Karpas-422 (cell line): ENCODE results near the gene FAT4. TPM values are rescaled to one million over a fixed set of nuclear protein-coding genes. Genes with fewer than 3 reads are reported as not detected.

ENCODE experiments used
- DNase-seq: peaks from one replicate; pipeline ENCODE4 v3.0.0-alpha.2; 2015
- H2AFZ ChIP-seq: fragments of 200-600 bp; sonication (generic); 2 replicates; pipeline ENCODE4 v1.6.1; 2014; ENCODE audit warnings: antibody characterized with exemption, low read length, mixed read lengths
- H3K27ac ChIP-seq: fragments of 200-600 bp; sonication (generic); 2 replicates; pipeline ENCODE4 v1.5.1; 2014; ENCODE audit warnings: mild to moderate bottlenecking, low read length, moderate library complexity
- H3K27me3 ChIP-seq: fragments of 200-600 bp; sonication (generic); 2 replicates; pipeline ENCODE4 v1.6.1; 2014; ENCODE audit warnings: low read length, mixed read lengths
- H3K36me3 ChIP-seq: fragments of 200-600 bp; sonication (generic); 2 replicates; pipeline ENCODE4 v1.6.1; 2014; ENCODE audit warnings: low read length, mixed read lengths; ENCODE audit not compliant: insufficient read depth
- H3K4me1 ChIP-seq: fragments of 200-600 bp; sonication (generic); 2 replicates; pipeline ENCODE4 v1.6.1; 2014; ENCODE audit warnings: mild to moderate bottlenecking, low read length, mixed read lengths
- H3K4me2 ChIP-seq: fragments of 200-600 bp; sonication (generic); 2 replicates; pipeline ENCODE4 v1.6.1; 2014; ENCODE audit warnings: low read length, low read depth, mild to moderate bottlenecking; ENCODE audit not compliant: poor library complexity, severe bottlenecking
- H3K4me3 ChIP-seq: fragments of 200-600 bp; sonication (generic); 2 replicates; pipeline ENCODE4 v1.5.1; 2014; ENCODE audit warnings: mild to moderate bottlenecking, antibody characterized with exemption, low read length, mixed read lengths
- H3K79me2 ChIP-seq: fragments of 200-600 bp; sonication (generic); 2 replicates; pipeline ENCODE4 v1.6.1; 2014; ENCODE audit warnings: mild to moderate bottlenecking, low read length, mixed read lengths
- H3K9ac ChIP-seq: fragments of 200-600 bp; sonication (generic); 2 replicates; pipeline ENCODE4 v1.6.0; 2014; ENCODE audit warnings: low read length
- H3K9me2 ChIP-seq: fragments of 200-600 bp; sonication (generic), shearing (Covaris generic); replicated peaks from 2 replicates; pipeline ENCODE4 v1.6.0; 2014; ENCODE audit warnings: mild to moderate bottlenecking, low read length, moderate library complexity; ENCODE audit not compliant: insufficient read depth
- H3K9me3 ChIP-seq: fragments of 300-700, 200-600 bp; sonication (generic); 2 replicates; pipeline ENCODE4 v1.6.1; 2014; ENCODE audit warnings: low read length, mixed read lengths
- H4K20me1 ChIP-seq: fragments of 200-600 bp; sonication (generic); 2 replicates; pipeline ENCODE4 v1.6.1; 2014; ENCODE audit warnings: mild to moderate bottlenecking, antibody characterized with exemption, low read length, low read depth; ENCODE audit not compliant: insufficient read depth
- total RNA-seq: library from RNA; depleted of rRNA; stranded (reverse); fragments of >200 nt; shearing (Covaris generic); gene quantifications from 2 replicates; pipeline ENCODE4 v1.2.3, GENCODE V29; 2014; ENCODE audit warnings: low replicate concordance

The FAT4 gene
- total RNA-seq, 1 experiment from 2014 or later = 12.2 TPM

GRCh38 chr4:125346616-125347015 lies 31.9 kb downstream of the FAT4 start:
- H2AFZ ChIP-seq = no peak overlapping the region
- no peaks in the 10 kb centered on the region for H3K4me1 ChIP-seq
- no peaks in the 10 kb centered on the region for H3K36me3 ChIP-seq
- H3K9me3 ChIP-seq = peaks cover 9% of the 10 kb centered on the region; the same call in 1 of the 2 replicates
- H3K79me2 ChIP-seq = no peaks in the 10 kb centered on the region
- DNase-seq = no peak
- H3K4me2 ChIP-seq = no peak overlapping the region
- no peak overlapping the region for H3K4me3 ChIP-seq
- H3K9me2 ChIP-seq = no peaks in the 10 kb centered on the region
- no peaks in the 10 kb centered on the region for H3K27me3 ChIP-seq
- H4K20me1 ChIP-seq = no peaks in the 10 kb centered on the region
- no peak overlapping the region for H3K27ac ChIP-seq
- no peak overlapping the region for H3K9ac ChIP-seq

- Histone ChIP-seq H3K27ac (no peak overlapping the region), H3K4me3 (no peak overlapping the region), H3K4me1 (no peaks in the 10 kb centered on the region), H3K79me2 (no peaks in the 10 kb centered on the region), H3K9ac (no peak overlapping the region), H3K9me2 (no peaks in the 10 kb centered on the region), H3K9me3 (peaks cover 8% of the 10 kb centered on the region; the same call in 1 of the 2 replicates), H3K27me3 (no peaks in the 10 kb centered on the region), H2AFZ (no peak overlapping the region), H3K36me3 (no peaks in the 10 kb centered on the region), H3K4me2 (no peak overlapping the region), H4K20me1 (no peaks in the 10 kb centered on the region)
- no peak for DNase-seq
These were observed 35.8 kb downstream of the FAT4 start for GRCh38 chr4:125350470-125351135.

- Histone ChIP-seq H3K9ac (no peak overlapping the region), H3K27ac (no peak overlapping the region), H3K79me2 (no peaks in the 10 kb centered on the region), H3K4me1 (peaks cover 17% of the 10 kb centered on the region), H3K9me2 (no peaks in the 10 kb centered on the region), H2AFZ (no peak overlapping the region), H3K27me3 (no peaks in the 10 kb centered on the region), H3K4me3 (no peak overlapping the region), H3K4me2 (no peak overlapping the region), H4K20me1 (no peaks in the 10 kb centered on the region), H3K36me3 (no peaks in the 10 kb centered on the region), H3K9me3 (peaks cover 4% of the 10 kb centered on the region; the same call in 1 of the 2 replicates)
- no peak for DNase-seq
These were observed 37.8 kb downstream of the FAT4 start for GRCh38 chr4:125352521-125352920.

GRCh38 chr4:125353131-125353530 lies 38.4 kb downstream of the FAT4 start:
- Histone ChIP-seq H3K4me2 (no peak overlapping the region), H3K27ac (no peak overlapping the region), H3K9me3 (peaks cover 4% of the 10 kb centered on the region; the same call in 1 of the 2 replicates), H3K9me2 (no peaks in the 10 kb centered on the region), H3K36me3 (no peaks in the 10 kb centered on the region), H3K9ac (no peak overlapping the region), H3K4me3 (no peak overlapping the region), H2AFZ (no peak overlapping the region), H4K20me1 (no peaks in the 10 kb centered on the region), H3K4me1 (peaks cover 18% of the 10 kb centered on the region), H3K79me2 (no peaks in the 10 kb centered on the region), H3K27me3 (no peaks in the 10 kb centered on the region)
- no peak for DNase-seq

GRCh38 chr4:125355791-125356190 lies 41.0 kb downstream of the FAT4 start:
- Histone ChIP-seq H2AFZ (no peak overlapping the region), H3K27me3 (no peaks in the 10 kb centered on the region), H4K20me1 (no peaks in the 10 kb centered on the region), H3K27ac (no peak overlapping the region), H3K9me2 (no peaks in the 10 kb centered on the region), H3K4me2 (no peak overlapping the region), H3K9me3 (peaks cover 17% of the 10 kb centered on the region; the same call in 1 of the 2 replicates), H3K4me1 (peaks cover 18% of the 10 kb centered on the region), H3K79me2 (no peaks in the 10 kb centered on the region), H3K9ac (no peak overlapping the region), H3K36me3 (no peaks in the 10 kb centered on the region), H3K4me3 (no peak overlapping the region)
- DNase-seq = no peak

- H3K9me2 ChIP-seq = no peaks in the 10 kb centered on the region
- H3K36me3 ChIP-seq = no peaks in the 10 kb centered on the region
- peaks cover 18% of the 10 kb centered on the region for H3K9me3 ChIP-seq
- no peaks in the 10 kb centered on the region for H3K79me2 ChIP-seq
- no peak overlapping the region for H3K4me2 ChIP-seq
- no peaks in the 10 kb centered on the region for H4K20me1 ChIP-seq
- H3K4me1 ChIP-seq = peaks cover 18% of the 10 kb centered on the region
- no peak for DNase-seq
- H3K27me3 ChIP-seq = no peaks in the 10 kb centered on the region
- no peak overlapping the region for H3K9ac ChIP-seq
- H3K4me3 ChIP-seq = no peak overlapping the region
- no peak overlapping the region for H2AFZ ChIP-seq
- H3K27ac ChIP-seq = no peak overlapping the region
These were observed 42.9 kb downstream of the FAT4 start for GRCh38 chr4:125357675-125358074.

- Histone ChIP-seq H3K9me2 (no peaks in the 10 kb centered on the region), H4K20me1 (no peaks in the 10 kb centered on the region), H3K27ac (no peak overlapping the region), H3K9me3 (peaks cover 17% of the 10 kb centered on the region), H2AFZ (no peak overlapping the region), H3K36me3 (no peaks in the 10 kb centered on the region), H3K27me3 (no peaks in the 10 kb centered on the region), H3K4me2 (no peak overlapping the region), H3K4me1 (peaks cover 18% of the 10 kb centered on the region), H3K79me2 (no peaks in the 10 kb centered on the region), H3K9ac (no peak overlapping the region), H3K4me3 (no peak overlapping the region)
- no peak for DNase-seq
These were observed 43.7 kb downstream of the FAT4 start for GRCh38 chr4:125358453-125358852.

- DNase-seq = no peak
- H3K9me2 ChIP-seq = no peaks in the 10 kb centered on the region
- H3K4me1 ChIP-seq = peaks cover 18% of the 10 kb centered on the region
- no peak overlapping the region for H3K4me3 ChIP-seq
- no peak overlapping the region for H3K27ac ChIP-seq
- H3K9me3 ChIP-seq = peaks cover 20% of the 10 kb centered on the region
- no peaks in the 10 kb centered on the region for H3K79me2 ChIP-seq
- H3K4me2 ChIP-seq = no peak overlapping the region
- no peaks in the 10 kb centered on the region for H3K36me3 ChIP-seq
- no peaks in the 10 kb centered on the region for H4K20me1 ChIP-seq
- H2AFZ ChIP-seq = no peak overlapping the region
- no peak overlapping the region for H3K9ac ChIP-seq
- H3K27me3 ChIP-seq = no peaks in the 10 kb centered on the region
These were observed 44.6 kb downstream of the FAT4 start for GRCh38 chr4:125359363-125359762.
